ENCODE data around the gene DNAH17.

DNA sequence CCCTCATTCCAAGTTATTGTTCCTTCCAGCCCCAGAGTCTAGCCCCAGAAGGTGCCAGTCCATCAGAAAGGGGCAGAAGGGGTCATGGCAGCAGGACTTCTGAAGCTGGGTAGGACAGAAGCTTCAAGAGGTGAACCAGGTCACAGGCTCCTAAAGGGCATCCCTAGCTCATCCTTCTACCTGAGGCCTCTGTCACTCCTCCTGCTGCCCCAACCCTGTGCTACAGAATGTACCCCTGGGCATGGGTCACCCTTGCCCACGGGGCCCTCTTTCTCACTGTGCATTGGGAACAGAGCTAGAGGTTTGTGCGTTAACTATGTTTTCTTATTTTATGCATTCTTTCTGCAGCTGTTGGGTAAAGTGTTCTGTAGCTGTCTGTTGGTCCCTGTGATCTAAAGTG, 46.5 kb downstream of the DNAH17 start:
- TF ChIP-seq ZNF140 (tag by site-specific recombination; IDR thresholded peaks at IDR 0.05) (no peak), ZBTB7A (tag by site-specific recombination; IDR thresholded peaks at IDR 0.05; ENCODE audit: low read depth) (no peak), ZNF510 (tag by site-specific recombination; IDR thresholded peaks at IDR 0.05; ENCODE audit: insufficient replicate concordance) (no peak), TRIM28 (IDR thresholded peaks at IDR 0.05; ENCODE audit: borderline replicate concordance, low read length) (no peak)
- TF ChIP-seq, protein P1, sequence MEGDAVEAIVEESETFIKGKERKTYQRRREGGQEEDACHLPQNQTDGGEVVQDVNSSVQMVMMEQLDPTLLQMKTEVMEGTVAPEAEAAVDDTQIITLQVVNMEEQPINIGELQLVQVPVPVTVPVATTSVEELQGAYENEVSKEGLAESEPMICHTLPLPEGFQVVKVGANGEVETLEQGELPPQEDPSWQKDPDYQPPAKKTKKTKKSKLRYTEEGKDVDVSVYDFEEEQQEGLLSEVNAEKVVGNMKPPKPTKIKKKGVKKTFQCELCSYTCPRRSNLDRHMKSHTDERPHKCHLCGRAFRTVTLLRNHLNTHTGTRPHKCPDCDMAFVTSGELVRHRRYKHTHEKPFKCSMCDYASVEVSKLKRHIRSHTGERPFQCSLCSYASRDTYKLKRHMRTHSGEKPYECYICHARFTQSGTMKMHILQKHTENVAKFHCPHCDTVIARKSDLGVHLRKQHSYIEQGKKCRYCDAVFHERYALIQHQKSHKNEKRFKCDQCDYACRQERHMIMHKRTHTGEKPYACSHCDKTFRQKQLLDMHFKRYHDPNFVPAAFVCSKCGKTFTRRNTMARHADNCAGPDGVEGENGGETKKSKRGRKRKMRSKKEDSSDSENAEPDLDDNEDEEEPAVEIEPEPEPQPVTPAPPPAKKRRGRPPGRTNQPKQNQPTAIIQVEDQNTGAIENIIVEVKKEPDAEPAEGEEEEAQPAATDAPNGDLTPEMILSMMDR (tag by site-specific recombination; IDR thresholded peaks at IDR 0.05) = no peak
- TF ChIP-seq, protein P2, sequence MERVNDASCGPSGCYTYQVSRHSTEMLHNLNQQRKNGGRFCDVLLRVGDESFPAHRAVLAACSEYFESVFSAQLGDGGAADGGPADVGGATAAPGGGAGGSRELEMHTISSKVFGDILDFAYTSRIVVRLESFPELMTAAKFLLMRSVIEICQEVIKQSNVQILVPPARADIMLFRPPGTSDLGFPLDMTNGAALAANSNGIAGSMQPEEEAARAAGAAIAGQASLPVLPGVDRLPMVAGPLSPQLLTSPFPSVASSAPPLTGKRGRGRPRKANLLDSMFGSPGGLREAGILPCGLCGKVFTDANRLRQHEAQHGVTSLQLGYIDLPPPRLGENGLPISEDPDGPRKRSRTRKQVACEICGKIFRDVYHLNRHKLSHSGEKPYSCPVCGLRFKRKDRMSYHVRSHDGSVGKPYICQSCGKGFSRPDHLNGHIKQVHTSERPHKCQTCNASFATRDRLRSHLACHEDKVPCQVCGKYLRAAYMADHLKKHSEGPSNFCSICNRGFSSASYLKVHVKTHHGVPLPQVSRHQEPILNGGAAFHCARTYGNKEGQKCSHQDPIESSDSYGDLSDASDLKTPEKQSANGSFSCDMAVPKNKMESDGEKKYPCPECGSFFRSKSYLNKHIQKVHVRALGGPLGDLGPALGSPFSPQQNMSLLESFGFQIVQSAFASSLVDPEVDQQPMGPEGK (tag by site-specific recombination; IDR thresholded peaks at IDR 0.05) = no peak
- TF ChIP-seq, protein P3, sequence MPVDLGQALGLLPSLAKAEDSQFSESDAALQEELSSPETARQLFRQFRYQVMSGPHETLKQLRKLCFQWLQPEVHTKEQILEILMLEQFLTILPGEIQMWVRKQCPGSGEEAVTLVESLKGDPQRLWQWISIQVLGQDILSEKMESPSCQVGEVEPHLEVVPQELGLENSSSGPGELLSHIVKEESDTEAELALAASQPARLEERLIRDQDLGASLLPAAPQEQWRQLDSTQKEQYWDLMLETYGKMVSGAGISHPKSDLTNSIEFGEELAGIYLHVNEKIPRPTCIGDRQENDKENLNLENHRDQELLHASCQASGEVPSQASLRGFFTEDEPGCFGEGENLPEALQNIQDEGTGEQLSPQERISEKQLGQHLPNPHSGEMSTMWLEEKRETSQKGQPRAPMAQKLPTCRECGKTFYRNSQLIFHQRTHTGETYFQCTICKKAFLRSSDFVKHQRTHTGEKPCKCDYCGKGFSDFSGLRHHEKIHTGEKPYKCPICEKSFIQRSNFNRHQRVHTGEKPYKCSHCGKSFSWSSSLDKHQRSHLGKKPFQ (tag by site-specific recombination; IDR thresholded peaks at IDR 0.05) = no peak
- TF ChIP-seq, protein P4, sequence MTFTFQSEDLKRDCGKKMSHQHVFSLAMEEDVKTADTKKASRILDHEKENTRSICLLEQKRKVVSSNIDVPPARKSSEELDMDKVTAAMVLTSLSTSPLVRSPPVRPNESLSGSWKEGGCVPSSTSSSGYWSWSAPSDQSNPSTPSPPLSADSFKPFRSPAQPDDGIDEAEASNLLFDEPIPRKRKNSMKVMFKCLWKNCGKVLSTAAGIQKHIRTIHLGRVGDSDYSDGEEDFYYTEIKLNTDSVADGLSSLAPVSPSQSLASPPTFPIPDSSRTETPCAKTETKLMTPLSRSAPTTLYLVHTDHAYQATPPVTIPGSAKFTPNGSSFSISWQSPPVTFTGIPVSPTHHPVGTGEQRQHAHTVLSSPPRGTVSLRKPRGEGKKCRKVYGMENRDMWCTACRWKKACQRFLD (tag by site-specific recombination; IDR thresholded peaks at IDR 0.05) = no peak

Data from HEK293 (cell line).